ENCODE results near the gene TOX2.

DNA sequence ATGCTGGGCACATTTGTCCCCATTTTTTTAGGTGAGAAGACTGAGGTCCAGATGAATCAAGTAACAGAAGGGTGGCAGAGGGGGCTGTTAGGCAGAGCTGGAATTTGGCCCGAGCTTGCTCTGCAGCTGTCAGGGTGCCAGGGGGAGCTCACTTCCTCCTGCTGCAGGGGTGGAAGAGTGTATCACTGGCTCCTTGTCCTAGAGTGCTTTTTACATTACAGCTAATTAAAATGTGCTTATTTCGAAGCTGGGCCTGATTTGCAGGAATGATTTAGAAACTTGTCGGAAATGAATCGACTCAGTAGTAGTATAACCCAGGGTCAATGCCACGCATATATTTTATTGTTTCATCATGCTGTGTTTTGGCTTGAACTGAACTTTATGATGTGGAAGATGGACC is 11.1 kb downstream of the TOX2 start:
- no peak for TF ChIP-seq EZH2 (IDR thresholded peaks at IDR 0.05; ENCODE audit: insufficient read depth, low read length)
- TF ChIP-seq, protein P1, sequence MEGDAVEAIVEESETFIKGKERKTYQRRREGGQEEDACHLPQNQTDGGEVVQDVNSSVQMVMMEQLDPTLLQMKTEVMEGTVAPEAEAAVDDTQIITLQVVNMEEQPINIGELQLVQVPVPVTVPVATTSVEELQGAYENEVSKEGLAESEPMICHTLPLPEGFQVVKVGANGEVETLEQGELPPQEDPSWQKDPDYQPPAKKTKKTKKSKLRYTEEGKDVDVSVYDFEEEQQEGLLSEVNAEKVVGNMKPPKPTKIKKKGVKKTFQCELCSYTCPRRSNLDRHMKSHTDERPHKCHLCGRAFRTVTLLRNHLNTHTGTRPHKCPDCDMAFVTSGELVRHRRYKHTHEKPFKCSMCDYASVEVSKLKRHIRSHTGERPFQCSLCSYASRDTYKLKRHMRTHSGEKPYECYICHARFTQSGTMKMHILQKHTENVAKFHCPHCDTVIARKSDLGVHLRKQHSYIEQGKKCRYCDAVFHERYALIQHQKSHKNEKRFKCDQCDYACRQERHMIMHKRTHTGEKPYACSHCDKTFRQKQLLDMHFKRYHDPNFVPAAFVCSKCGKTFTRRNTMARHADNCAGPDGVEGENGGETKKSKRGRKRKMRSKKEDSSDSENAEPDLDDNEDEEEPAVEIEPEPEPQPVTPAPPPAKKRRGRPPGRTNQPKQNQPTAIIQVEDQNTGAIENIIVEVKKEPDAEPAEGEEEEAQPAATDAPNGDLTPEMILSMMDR (IDR thresholded peaks at IDR 0.05; ENCODE audit: insufficient read depth, low read depth, low read length) = no peak
